Stimulated activated CD8-positive, alpha-beta memory T cell treated with anti-CD3 and anti-CD28 coated beads, Interleukin-4, amount 100 ng/mL, for 48 hours (primary cell): ENCODE data around the gene PLPPR3.

Source experiments
- DNase-seq: peaks from one replicate; pipeline ENCODE4 v3.0.0-alpha.2; 2020

Gene PLPPR3

GRCh38 chr19:795691-796581, 25.8 kb downstream of the PLPPR3 start:
- no peak for DNase-seq

GRCh38 chr19:795073-795611, 26.6 kb downstream of the PLPPR3 start:
- no peak for DNase-seq

- DNase-seq, result no peak
These were observed 27.9 kb downstream of the PLPPR3 start for GRCh38 chr19:793806-794205.

GRCh38 chr19:792306-792885, 29.4 kb downstream of the PLPPR3 start:
- no peak for DNase-seq

- no peak for DNase-seq
These were observed 30.0 kb downstream of the PLPPR3 start for GRCh38 chr19:791567-792305.

GRCh38 chr19:791007-791566, 30.7 kb downstream of the PLPPR3 start:
- DNase-seq, result no peak

- no peak for DNase-seq
These were observed 32.1 kb downstream of the PLPPR3 start for GRCh38 chr19:789701-790060.

GRCh38 chr19:788983-789700, 32.6 kb downstream of the PLPPR3 start:
- DNase-seq, result no peak

GRCh38 chr19:788686-788982, 33.1 kb downstream of the PLPPR3 start:
- DNase-seq, result no peak

- DNase-seq, result no peak
These were observed 34.2 kb downstream of the PLPPR3 start for GRCh38 chr19:787536-787935.

- DNase-seq, result no peak
These were observed 37.2 kb downstream of the PLPPR3 start for GRCh38 chr19:784541-784940.

GRCh38 chr19:782878-783668, 38.7 kb downstream of the PLPPR3 start:
- no peak for DNase-seq

GRCh38 chr19:782185-782877, 39.4 kb downstream of the PLPPR3 start:
- DNase-seq, result no peak

- no peak for DNase-seq
These were observed 40.0 kb downstream of the PLPPR3 start for GRCh38 chr19:781800-782184.

GRCh38 chr19:780935-781334, 40.8 kb downstream of the PLPPR3 start:
- DNase-seq, result no peak

GRCh38 chr19:778910-779653, 42.7 kb downstream of the PLPPR3 start:
- no peak for DNase-seq

- DNase-seq, result no peak
These were observed 45.2 kb downstream of the PLPPR3 start for GRCh38 chr19:776549-776948.

- no peak for DNase-seq
These were observed 48.9 kb downstream of the PLPPR3 start for GRCh38 chr19:772730-773436.

GRCh38 chr19:772063-772462, 49.7 kb downstream of the PLPPR3 start:
- no peak for DNase-seq

- DNase-seq, result peak; percentile 48
These were observed 50.4 kb downstream of the PLPPR3 start for GRCh38 chr19:771332-771785.
